Measurements from ENCODE around the gene CLDN7.
A peak's percentile ranks its signal among the peaks of the same experiment; 100 is the strongest.

The CLDN7 gene

DNA sequence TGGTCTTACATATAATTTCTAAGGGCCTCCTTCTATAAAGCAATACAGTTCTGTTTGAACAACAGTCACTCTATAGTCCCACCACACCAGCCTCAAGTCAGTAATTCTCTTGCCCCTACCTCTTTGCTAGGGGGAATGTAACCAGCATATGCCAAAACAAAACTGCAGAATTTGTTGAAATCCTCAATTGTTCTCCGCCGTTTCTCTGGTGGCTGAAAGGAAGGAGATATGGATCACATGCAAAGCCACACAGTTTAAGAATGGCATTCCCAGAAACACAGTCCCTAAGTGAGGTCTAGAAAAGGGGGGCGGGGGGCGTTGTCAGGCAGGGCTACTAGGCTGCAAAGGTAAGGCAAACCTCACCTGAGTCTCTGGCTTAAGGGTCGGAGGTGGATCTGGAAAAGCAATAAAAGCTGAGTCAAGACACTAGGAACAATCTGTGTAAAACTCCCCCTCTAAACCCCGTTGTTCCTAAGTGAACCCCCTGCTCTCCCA, 25.0 kb downstream of the CLDN7 start:
- DNase-seq (ENCODE audit: low read depth) = no peak

DNA sequence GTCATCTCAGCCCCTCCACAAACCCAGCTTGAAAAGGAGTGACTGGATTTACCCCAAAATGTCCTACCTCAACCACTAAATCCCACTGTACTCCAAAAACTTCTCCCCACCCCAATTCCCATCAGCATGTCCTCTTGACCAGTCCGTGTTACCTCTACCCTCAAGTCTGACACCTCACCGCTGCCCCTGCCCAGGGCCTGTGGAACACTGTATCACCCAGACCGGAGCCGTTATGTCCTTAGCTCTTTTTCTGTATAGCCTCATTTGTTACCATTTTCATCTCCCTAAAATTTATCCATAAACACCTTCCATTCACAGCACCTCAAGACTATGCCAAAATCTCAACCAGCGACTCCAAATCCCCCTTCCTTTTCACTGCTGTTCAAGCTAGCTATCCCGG, 25.5 kb downstream of the CLDN7 start:
- DNase-seq (ENCODE audit: low read depth) = no peak

DNA sequence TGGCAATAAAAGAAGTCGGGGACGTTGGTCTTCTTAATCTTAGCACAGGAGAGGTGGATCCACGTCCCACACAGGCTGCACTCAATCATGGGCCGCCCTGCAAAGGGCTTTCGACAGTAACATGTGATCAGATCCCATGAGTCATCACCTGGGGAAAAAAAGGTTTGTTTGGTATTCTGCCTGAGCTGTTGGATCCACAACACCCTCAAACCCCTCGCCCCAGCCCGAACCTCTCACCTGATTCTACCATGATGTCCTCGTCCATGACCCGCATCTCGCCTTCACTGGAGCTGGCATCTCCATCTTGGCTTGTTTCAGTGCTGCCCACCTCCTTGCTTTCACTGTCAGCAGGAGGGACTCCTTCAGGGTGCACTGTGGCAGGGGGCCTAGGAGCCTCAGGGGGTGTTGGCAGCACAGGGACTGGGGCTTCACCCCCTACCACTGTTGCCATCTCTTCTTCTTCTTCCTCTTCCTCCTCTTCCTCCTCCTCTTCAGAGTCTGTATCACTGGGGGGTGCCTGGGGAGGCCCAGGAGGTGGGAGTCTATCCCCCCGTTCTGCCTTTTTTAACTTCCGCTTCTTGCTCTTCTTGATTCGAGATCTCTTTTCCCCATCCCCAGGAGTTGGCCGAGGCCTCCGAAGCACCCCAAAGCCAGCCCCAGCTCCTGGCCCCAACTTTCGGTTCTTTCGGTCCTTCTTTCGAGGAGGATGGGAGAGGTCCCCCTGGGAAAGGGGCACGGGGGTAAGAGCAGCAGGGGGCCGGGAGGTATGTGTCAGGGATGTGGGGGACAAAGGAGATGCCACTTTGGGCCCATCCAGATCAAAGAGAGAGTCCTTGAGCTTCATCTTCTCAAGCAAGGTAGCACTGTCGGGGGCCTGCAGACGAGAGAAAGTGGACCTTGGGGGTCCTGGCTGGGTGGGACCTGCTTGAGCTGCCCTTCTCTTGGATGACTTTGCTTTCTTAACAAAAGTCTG, 26.3 kb downstream of the CLDN7 start:
- no peak for DNase-seq (ENCODE audit: low read depth)

DNA sequence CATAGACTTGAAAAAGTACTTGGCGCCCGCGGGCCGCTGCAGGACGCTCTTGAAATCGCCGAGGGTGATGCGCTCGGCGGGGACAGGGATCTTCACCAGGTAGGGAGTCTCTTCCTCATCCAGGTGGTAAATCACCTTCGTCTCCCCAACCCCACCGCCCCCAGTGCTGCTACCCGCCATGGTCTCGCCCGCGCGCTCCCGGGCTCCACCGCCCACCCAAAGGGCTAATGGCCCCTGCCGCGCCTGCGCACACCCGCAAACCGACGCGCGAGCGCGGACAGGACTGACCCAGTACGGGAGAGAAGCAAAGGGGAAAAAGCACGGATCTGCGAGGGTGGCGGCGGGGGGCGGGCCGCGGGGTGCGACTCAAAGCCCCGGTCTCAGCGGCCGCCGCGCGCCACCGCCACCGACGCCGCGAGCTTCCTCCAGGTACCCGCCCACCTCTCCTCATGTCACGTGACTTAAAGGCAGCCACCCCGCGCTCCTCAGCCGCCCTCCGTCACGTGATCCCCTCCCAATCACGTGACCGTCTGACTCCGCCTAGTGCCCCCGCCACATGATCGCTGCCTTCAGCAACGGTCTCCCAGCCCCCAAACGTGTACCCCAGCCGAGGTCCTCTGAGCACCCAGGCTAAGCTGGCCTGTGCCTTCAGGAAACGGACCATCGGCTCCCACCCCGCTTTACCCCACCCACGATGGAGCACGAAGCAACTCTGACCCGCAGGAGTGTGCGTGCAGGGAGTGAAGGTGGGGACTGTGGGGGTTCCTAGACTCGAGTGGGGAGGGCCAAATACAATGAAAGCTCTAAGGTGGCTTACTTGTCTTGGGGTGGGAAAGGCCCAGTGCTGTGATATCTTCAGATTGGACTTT, 28.0 kb downstream of the CLDN7 start, which contains the start of gene DVL2:
TSS of gene DVL2 (minus strand) at position 435 of the 869 bp plus-strand sequence. CDS start at position 180, 255 bp downstream.
- DNase-seq (ENCODE audit: low read depth) = peak; percentile 95

DNA sequence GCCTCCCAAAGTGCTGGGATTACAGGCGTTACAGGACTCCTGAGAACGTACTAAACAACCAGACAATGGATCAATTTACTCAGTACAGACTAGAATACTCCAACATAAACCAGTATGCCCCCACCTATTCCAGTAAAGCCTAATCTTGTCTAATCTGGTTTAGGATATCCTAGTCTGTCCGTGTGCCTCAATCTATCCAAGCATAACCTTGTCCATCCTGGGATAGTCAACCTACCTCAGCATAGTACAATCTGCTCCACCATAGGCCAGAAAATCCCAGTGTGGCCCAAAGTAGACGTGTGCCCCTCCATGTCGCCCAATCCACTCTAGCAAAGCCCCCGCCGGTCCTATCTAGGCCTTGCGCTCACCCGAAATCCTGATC, 28.6 kb downstream of the CLDN7 start:
- DNase-seq (ENCODE audit: low read depth) = no peak

DNA sequence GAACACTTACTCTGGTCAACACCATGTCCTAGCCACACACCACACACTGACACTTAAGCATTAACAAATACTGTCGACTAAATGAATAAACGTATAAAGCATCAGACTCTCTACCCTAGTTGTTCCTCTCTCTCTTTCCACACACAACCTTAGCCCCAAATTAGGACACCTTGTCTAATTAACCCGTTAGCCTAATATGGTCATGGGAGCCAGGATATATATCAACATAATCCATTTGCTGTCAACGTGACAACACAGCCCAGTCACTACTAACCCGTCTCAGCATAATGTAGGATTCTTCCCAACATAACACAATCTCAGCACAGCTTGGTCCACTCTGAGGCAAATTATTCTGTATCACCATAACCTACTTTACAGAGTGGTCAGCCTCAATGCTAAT, 30.2 kb downstream of the CLDN7 start:
- no peak for DNase-seq (ENCODE audit: low read depth)

DNA sequence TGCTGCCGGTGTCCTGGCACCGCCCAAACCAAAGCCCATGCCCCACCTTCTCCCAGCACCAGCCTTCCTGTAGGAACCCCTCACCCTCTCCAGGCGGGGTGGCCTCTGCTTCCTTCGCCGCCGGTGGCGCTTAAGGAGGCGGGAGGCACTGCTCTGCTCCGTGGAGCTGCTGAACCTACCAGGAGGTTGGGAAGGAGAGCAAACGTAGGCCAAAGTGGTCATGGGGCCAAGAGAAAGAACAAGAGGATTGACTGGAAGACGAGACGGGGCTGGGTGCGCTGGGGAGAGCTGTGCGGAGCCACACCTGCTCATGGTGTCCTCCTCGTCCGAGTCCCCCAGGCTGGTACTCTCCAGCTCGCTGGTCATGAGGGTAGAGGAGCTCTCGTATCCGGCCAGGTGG, 32.8 kb downstream of the CLDN7 start:
- DNase-seq (ENCODE audit: low read depth) = no peak

DNA sequence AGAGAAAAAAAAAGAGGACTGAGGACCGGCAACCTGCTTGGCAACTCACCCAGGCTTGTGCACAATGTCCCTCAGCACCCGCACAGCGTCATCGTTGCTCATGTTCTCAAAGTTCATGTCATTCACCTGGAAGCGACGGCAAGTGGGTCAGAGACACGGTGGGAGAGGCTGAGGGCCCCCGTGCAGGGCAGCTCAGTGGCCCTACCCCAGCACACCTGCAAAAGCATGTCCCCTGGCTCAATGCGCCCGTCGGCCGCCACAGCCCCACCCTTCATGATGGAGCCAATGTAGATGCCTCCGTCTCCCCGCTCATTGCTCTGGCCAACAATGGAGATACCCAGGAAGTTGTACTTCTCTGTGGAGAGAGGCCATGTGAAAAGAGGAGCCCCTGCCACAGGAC, 33.4 kb downstream of the CLDN7 start:
- DNase-seq (ENCODE audit: low read depth) = no peak

DNA sequence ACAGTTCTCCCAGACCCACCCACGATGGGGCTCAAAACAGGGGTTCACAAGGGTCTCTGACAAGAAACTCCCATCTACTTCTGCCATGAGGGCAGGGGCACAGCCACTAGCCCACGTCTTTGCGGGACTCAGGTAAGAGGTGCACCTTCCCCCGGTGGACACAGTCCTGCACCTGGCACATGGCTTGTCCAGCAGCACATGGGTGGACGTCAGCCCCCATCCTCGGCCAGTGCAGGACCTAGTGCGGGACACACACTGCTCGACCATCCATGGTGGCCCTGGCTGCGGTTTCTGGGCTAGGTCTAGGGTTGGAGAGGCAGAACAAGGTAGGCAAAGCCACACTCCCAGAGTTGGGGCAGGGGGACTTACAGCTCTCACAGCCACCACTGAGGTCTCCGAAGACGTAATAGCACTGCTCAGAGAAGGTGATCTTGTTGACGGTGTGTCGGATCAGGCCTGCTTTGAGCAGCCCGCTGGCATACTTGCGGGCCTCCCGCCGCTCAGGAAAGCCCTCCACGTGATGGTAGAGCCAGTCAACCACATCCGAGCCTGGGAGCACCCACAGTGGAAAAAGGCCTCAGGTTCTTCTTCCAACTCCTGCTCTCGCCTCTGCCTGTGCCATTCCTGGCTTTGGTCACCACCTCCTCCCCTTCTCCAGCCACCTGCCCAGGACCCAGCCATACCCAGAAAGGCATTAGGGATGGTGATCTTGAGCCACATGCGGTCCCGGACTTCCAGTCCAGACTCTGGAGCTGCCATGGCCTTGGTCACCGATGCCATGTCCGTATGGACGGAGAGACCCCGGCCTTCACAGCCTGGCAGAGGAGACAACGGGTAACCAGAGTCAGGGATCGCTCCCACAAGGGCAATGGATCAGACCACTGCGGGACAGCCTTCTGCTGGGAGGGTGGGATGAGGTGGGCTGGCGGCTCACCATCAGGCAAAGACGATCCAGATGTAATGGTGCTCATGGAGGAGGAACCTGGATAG, 35.3 kb downstream of the CLDN7 start:
- no peak for DNase-seq (ENCODE audit: low read depth)

DNA sequence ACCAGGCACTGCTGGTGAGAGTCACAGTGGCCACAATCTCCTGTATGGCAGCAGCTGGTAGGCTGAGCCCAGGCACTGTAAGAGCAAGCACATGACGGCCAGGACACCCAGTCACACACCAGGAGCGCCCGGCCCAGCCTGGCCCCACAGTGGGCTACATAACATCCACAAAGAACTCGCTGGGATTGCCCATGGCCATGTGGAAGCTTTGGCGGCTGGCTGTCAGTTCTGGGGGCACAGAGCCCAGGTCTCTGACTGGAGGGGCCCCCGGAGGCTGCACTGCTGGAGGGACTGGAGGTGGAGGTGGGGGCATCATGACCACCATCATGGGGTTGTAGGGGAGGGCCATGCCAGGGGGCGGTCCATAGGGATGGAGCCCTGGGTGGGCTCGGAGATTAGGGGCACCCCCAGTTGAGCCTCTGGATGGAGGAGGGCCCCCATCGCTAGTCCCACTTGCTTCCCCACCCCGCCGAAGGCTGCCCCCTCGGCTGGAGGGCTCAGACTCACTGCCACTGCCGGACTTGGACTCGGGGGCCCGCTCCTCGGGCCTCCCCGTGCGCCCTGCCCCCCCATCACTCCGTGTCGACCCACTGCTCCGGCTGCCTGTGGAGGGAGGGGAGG, 36.5 kb downstream of the CLDN7 start:
- no peak for DNase-seq (ENCODE audit: low read depth)

DNA sequence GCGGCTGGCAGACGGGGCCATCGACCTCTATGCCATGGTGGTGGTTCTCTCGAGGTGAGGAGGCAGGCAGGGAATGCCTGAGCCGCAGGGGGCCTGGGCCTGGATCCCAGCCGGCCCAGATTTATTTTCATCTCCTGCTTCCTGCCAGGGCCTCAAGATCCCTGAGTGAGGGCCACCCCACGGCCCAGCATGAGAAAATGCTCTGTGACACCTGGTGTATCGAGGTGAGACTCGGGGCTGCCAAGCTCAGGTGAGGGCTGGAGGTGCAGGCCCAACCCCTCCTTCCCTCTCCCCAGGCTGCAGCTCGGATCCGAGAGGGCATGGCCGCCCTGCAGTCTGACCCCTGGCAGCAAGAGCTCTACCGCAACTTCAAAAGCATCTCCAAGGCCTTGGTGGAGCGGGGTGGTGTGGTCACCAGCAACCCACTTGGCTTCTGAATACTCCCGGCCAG, 37.6 kb downstream of the CLDN7 start:
- no peak for DNase-seq (ENCODE audit: low read depth)

DNA sequence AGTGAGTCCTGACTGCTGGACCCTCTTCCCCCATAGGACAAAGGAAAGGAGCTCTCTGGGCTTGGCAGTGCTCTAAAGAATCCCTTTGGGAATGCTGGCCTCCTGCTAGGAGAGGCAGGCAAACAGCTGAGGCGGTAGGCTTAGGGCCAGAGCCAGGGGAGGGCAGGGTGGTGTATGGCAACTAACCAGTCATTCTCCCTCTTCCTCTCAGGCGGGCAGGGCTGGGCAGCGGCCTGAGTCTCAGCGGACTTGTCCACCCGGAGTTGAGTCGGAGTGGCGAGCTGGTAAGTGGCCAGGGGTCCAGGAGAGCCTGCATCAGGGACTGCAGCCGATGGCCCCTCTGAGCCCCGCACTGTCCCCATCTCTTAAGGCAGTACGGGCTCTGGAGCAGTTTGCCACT, 38.2 kb downstream of the CLDN7 start:
- peak; percentile 37 for DNase-seq (ENCODE audit: low read depth)

DNA sequence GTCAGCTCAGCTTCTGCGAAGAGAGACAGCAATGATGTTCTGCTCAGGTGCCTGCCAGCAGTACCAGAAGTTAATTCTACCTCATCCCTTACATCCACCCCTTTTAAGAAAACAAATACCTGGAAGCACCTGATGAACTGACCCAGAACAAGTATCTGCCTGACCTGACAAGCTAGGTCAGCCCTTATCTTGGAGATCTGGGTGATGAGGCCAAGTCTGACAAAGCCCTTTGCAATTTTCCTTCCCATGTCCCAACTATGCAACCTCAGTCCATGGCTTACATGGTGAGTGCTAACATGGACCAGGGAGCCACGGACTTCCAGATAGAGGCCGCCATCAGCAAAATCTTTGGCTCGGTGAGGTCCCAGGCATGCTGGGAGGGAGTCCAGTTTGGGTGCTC, 38.9 kb downstream of the CLDN7 start:
- no peak for DNase-seq (ENCODE audit: low read depth)

DNA sequence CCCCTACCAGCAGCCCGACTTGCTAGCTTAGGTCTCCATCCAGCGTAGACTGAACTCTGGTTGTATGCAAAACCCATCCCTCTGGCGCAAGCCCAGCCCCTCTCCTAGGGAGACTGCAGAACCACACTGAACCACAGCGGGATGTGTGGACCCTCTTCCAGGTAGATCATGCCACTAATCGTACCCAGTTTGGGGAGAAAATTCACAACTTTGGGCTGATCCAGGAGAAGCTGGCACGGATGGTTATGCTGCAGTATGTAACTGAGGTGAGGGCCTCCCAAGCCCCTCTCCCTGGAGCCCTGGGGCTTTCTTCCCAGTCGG, 39.3 kb downstream of the CLDN7 start:
- DNase-seq (ENCODE audit: low read depth) = no peak

DNA sequence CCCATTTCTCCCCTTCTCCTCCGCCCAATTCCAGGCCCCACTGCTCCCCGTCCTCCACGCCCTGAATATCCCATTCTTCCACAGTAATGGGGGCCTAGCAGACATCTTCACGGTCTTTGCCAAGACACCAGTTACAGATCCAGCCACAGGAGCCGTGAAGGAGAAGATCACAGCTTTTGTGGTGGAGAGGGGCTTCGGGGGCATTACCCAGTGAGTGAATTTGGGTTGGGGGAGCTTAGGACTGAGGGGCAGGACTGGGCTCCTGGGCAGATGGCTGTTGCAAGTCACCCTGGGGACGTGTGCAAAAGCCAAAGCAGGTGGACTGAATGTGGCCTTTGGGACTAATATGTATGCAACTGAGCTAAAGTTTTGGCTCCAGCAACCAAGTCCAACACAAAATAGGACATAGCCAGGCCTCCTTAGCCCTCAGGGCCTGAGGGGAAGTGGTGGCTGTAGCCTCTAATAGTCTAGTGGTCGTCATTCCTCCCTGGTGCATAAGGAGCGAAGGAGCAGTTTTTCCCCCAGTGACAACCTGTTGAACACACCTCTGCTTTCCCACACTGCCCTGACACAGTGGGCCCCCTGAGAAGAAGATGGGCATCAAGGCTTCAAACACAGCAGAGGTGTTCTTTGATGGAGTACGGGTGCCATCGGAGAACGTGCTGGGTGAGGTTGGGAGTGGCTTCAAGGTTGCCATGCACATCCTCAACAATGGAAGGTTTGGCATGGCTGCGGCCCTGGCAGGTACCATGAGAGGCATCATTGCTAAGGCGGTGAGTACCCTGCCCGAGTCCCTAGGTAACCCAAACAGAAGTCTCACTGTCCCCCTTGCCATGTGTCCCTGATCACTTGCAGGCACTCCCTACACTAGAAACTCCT, 39.9 kb downstream of the CLDN7 start:
- no peak for DNase-seq (ENCODE audit: low read depth)

DNA sequence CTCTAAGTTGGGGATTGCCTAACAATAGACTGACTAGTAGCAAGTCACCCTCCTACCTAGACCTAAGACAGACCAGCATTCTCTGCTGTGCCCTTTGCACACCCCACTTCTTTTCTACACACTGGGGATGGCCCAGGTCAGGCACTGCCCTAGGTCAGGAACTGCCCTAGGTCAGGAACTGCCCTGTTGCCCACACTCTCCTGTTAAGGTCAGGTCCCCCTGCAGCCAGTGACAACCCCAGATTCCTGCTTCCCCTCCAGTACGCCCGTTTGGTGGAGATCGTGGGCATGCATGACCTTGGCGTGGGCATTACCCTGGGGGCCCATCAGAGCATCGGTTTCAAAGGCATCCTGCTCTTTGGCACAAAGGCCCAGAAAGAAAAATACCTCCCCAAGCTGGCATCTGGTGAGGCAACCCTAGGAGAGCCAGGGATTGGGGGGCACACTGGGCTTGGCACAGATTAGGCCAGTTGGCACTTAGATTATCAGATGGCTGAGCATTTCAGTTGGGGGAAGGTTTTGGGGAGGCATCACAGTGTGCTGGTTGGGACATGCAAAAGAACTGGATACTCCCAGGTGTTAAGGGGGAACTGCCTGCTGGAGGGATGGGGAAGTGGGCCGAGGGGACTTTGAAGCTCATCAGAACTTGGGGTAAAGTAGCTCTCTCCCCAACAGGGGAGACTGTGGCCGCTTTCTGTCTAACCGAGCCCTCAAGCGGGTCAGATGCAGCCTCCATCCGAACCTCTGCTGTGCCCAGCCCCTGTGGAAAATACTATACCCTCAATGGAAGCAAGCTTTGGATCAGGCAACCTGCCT, 40.8 kb downstream of the CLDN7 start:
- DNase-seq (ENCODE audit: low read depth) = no peak

DNA sequence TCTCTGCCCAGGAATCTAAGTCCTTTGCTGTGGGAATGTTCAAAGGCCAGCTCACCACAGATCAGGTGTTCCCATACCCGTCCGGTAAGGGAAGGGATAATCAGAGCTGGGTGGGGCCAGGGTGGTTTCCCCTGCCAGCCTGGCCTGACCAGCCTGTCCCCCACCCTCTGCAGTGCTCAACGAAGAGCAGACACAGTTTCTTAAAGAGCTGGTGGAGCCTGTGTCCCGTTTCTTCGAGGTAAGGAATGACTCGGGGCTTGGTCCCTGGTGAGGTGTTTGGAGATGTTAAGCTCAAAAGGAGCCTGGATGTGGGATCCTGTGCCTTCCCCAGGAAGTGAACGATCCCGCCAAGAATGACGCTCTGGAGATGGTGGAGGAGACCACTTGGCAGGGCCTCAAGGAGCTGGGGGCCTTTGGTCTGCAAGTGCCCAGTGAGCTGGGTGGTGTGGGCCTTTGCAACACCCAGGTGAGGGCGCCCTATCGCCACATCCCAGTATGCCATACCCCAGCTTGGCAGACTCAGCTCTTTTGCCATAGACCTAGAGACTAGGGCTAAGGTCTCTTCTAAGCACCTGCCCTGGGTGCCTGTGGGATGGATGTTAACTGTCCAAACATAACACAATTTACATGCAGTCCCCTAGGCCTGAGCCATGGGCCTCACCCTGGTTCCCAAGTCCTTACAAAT, 41.5 kb downstream of the CLDN7 start:
- DNase-seq (ENCODE audit: low read depth) = peak; percentile 61

DNA sequence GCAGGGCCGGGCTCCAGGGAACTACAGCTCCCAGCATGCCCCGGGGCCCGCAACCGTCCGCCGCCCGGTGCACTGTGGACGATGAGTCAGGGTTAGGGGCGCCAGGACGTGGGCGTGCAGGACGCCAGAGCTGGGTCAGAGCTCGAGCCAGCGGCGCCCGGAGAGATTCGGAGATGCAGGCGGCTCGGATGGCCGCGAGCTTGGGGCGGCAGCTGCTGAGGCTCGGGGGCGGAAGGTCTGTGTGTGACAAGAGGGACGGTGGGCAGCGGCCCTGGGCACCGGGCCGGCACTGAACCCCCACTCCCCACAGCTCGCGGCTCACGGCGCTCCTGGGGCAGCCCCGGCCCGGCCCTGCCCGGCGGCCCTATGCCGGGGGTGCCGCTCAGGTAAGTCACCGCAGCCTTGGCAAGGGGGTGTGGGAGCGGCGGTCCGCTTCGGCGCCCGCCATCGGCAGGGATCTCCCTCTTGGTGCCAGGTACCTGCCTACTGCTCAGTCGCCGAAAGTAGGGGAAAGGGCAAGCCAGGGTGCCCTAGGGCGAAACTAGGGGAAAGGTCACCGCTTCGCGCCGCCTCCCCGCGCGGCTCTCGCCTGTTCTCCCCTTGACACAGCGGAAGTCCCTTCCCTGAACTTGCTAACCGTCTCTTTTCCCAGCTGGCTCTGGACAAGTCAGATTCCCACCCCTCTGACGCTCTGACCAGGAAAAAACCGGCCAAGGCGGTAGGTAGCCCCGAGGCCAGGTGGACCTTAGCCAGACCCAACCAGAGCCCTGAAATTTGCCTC, 42.3 kb downstream of the CLDN7 start, which contains the start of the genes ACADVL and DLG4:
TSS of gene ACADVL (plus strand) at position 127 of the 781 bp plus-strand sequence. CDS start at position 174, 47 bp downstream.
TSS of gene DLG4 (minus strand) at position 25 of the 781 bp plus-strand sequence.
- DNase-seq (ENCODE audit: low read depth) = peak; percentile 86

Data from fibroblast of gingiva (primary cell).